ENCODE results near the gene RAB3GAP1. TPM values are rescaled to one million over a fixed set of nuclear protein-coding genes. Genes with fewer than 3 reads are reported as not detected.
A peak's percentile ranks its signal among the peaks of the same experiment; 100 is the strongest.

RAB3GAP1 gene
- polyA plus RNA-seq, 1 donor, result 42.1 TPM

- no peak overlapping the region for H3K27ac ChIP-seq (ENCODE audit: low read length)
- H3K4me3 ChIP-seq (ENCODE audit: low read length), result no peak overlapping the region
- H3K4me1 ChIP-seq (ENCODE audit: control insufficient read depth, insufficient read depth, low read length), result no peaks in the 10 kb centered on the region
- no peaks in the 10 kb centered on the region for H3K9me3 ChIP-seq (ENCODE audit: control insufficient read depth, low read depth, low read length)
- H3K36me3 ChIP-seq (ENCODE audit: control insufficient read depth, insufficient read depth, low read length), result no peaks in the 10 kb centered on the region
- H3K27me3 ChIP-seq (ENCODE audit: control insufficient read depth, insufficient read depth, low read length), result no peaks in the 10 kb centered on the region
- no CpG with 5 or more reads among the region's 6 CpGs for WGBS (ENCODE audit: insufficient coverage, low lambda C conversion rate)
- DNase-seq, result peak in 1 of 2 donors; percentile 24
Measured at GRCh38 chr2:135050684-135051083, 1.4 kb upstream of the RAB3GAP1 start.

- H3K4me1 ChIP-seq (ENCODE audit: control insufficient read depth, insufficient read depth, low read length), result no peaks in the 10 kb centered on the region
- WGBS (ENCODE audit: insufficient coverage, low lambda C conversion rate), result 60% methylated on average over 1 of the region's 15 CpGs
- H3K27ac ChIP-seq (ENCODE audit: low read length), result no peak overlapping the region
- peak overlapping the region; percentile 88 for H3K4me3 ChIP-seq (ENCODE audit: low read length)
- H3K36me3 ChIP-seq (ENCODE audit: control insufficient read depth, insufficient read depth, low read length), result peaks cover 2% of the 10 kb centered on the region
- DNase-seq, result no peak
- no peaks in the 10 kb centered on the region for H3K27me3 ChIP-seq (ENCODE audit: control insufficient read depth, insufficient read depth, low read length)
- H3K9me3 ChIP-seq (ENCODE audit: control insufficient read depth, low read depth, low read length), result no peaks in the 10 kb centered on the region
Measured at GRCh38 chr2:135052997-135053474, 944 bp downstream of the RAB3GAP1 start.

- no peak overlapping the region for H3K27ac ChIP-seq (ENCODE audit: low read length)
- peaks cover 2% of the 10 kb centered on the region for H3K36me3 ChIP-seq (ENCODE audit: control insufficient read depth, insufficient read depth, low read length)
- no peak overlapping the region for H3K4me3 ChIP-seq (ENCODE audit: low read length)
- H3K9me3 ChIP-seq (ENCODE audit: control insufficient read depth, low read depth, low read length), result no peaks in the 10 kb centered on the region
- DNase-seq, result no peak
- WGBS (ENCODE audit: insufficient coverage, low lambda C conversion rate), result no CpG with 5 or more reads among the region's 2 CpGs
- no peaks in the 10 kb centered on the region for H3K27me3 ChIP-seq (ENCODE audit: control insufficient read depth, insufficient read depth, low read length)
- no peaks in the 10 kb centered on the region for H3K4me1 ChIP-seq (ENCODE audit: control insufficient read depth, insufficient read depth, low read length)
Measured at GRCh38 chr2:135055182-135055786, 3.2 kb downstream of the RAB3GAP1 start.

GRCh38 chr2:135056790-135057189 is 4.7 kb downstream of the RAB3GAP1 start:
- no peaks in the 10 kb centered on the region for H3K4me1 ChIP-seq (ENCODE audit: control insufficient read depth, insufficient read depth, low read length)
- no peak for DNase-seq
- H3K27me3 ChIP-seq (ENCODE audit: control insufficient read depth, insufficient read depth, low read length), result no peaks in the 10 kb centered on the region
- H3K4me3 ChIP-seq (ENCODE audit: low read length), result no peak overlapping the region
- H3K9me3 ChIP-seq (ENCODE audit: control insufficient read depth, low read depth, low read length), result no peaks in the 10 kb centered on the region
- peaks cover 7% of the 10 kb centered on the region for H3K36me3 ChIP-seq (ENCODE audit: control insufficient read depth, insufficient read depth, low read length)
- H3K27ac ChIP-seq (ENCODE audit: low read length), result no peak overlapping the region

- peaks cover 17% of the 10 kb centered on the region for H3K36me3 ChIP-seq (ENCODE audit: control insufficient read depth, insufficient read depth, low read length)
- no peak for DNase-seq
- H3K4me1 ChIP-seq (ENCODE audit: control insufficient read depth, insufficient read depth, low read length), result no peaks in the 10 kb centered on the region
- no peak overlapping the region for H3K27ac ChIP-seq (ENCODE audit: low read length)
- no peaks in the 10 kb centered on the region for H3K27me3 ChIP-seq (ENCODE audit: control insufficient read depth, insufficient read depth, low read length)
- H3K9me3 ChIP-seq (ENCODE audit: control insufficient read depth, low read depth, low read length), result peaks cover 3% of the 10 kb centered on the region
- no peak overlapping the region for H3K4me3 ChIP-seq (ENCODE audit: low read length)
Measured at GRCh38 chr2:135059577-135059976, 7.5 kb downstream of the RAB3GAP1 start.

- peaks cover 22% of the 10 kb centered on the region for H3K36me3 ChIP-seq (ENCODE audit: control insufficient read depth, insufficient read depth, low read length)
- H3K27me3 ChIP-seq (ENCODE audit: control insufficient read depth, insufficient read depth, low read length), result no peaks in the 10 kb centered on the region
- DNase-seq, result no peak
- H3K4me1 ChIP-seq (ENCODE audit: control insufficient read depth, insufficient read depth, low read length), result no peaks in the 10 kb centered on the region
- no peak overlapping the region for H3K4me3 ChIP-seq (ENCODE audit: low read length)
- no peak overlapping the region for H3K27ac ChIP-seq (ENCODE audit: low read length)
- H3K9me3 ChIP-seq (ENCODE audit: control insufficient read depth, low read depth, low read length), result peaks cover 3% of the 10 kb centered on the region
- 100% methylated on average over 1 of the region's 1 CpG for WGBS (ENCODE audit: insufficient coverage, low lambda C conversion rate)
Measured at GRCh38 chr2:135063210-135063609, 11.1 kb downstream of the RAB3GAP1 start.

- WGBS (ENCODE audit: insufficient coverage, low lambda C conversion rate), result 100% methylated on average over 2 of the region's 2 CpGs
- no peak overlapping the region for H3K4me3 ChIP-seq (ENCODE audit: low read length)
- no peak overlapping the region for H3K27ac ChIP-seq (ENCODE audit: low read length)
- peaks cover 22% of the 10 kb centered on the region for H3K36me3 ChIP-seq (ENCODE audit: control insufficient read depth, insufficient read depth, low read length)
- H3K4me1 ChIP-seq (ENCODE audit: control insufficient read depth, insufficient read depth, low read length), result no peaks in the 10 kb centered on the region
- H3K27me3 ChIP-seq (ENCODE audit: control insufficient read depth, insufficient read depth, low read length), result no peaks in the 10 kb centered on the region
- DNase-seq, result no peak
- peaks cover 3% of the 10 kb centered on the region for H3K9me3 ChIP-seq (ENCODE audit: control insufficient read depth, low read depth, low read length)
Measured at GRCh38 chr2:135064149-135064548, 12.1 kb downstream of the RAB3GAP1 start.

- H3K27me3 ChIP-seq (ENCODE audit: control insufficient read depth, insufficient read depth, low read length), result no peaks in the 10 kb centered on the region
- WGBS (ENCODE audit: insufficient coverage, low lambda C conversion rate), result 80% methylated on average over 1 of the region's 1 CpG
- H3K36me3 ChIP-seq (ENCODE audit: control insufficient read depth, insufficient read depth, low read length), result peaks cover 20% of the 10 kb centered on the region
- no peak overlapping the region for H3K27ac ChIP-seq (ENCODE audit: low read length)
- peaks cover 9% of the 10 kb centered on the region for H3K9me3 ChIP-seq (ENCODE audit: control insufficient read depth, low read depth, low read length)
- H3K4me3 ChIP-seq (ENCODE audit: low read length), result no peak overlapping the region
- H3K4me1 ChIP-seq (ENCODE audit: control insufficient read depth, insufficient read depth, low read length), result no peaks in the 10 kb centered on the region
- DNase-seq, result no peak
Measured at GRCh38 chr2:135066710-135067109, 14.6 kb downstream of the RAB3GAP1 start.

- Histone ChIP-seq H3K9me3 (ENCODE audit: control insufficient read depth, low read depth, low read length) (peaks cover 9% of the 10 kb centered on the region), H3K27ac (ENCODE audit: low read length) (no peak overlapping the region), H3K27me3 (ENCODE audit: control insufficient read depth, insufficient read depth, low read length) (no peaks in the 10 kb centered on the region), H3K36me3 (ENCODE audit: control insufficient read depth, insufficient read depth, low read length) (peaks cover 9% of the 10 kb centered on the region), H3K4me3 (ENCODE audit: low read length) (no peak overlapping the region), H3K4me1 (ENCODE audit: control insufficient read depth, insufficient read depth, low read length) (no peaks in the 10 kb centered on the region)
- 100% methylated on average over 1 of the region's 3 CpGs for WGBS (ENCODE audit: insufficient coverage, low lambda C conversion rate)
- DNase-seq, result no peak
Measured at GRCh38 chr2:135072125-135072997, 20.3 kb downstream of the RAB3GAP1 start.

GRCh38 chr2:135074216-135074615 is 22.1 kb downstream of the RAB3GAP1 start:
- H3K27me3 ChIP-seq (ENCODE audit: control insufficient read depth, insufficient read depth, low read length), result no peaks in the 10 kb centered on the region
- WGBS (ENCODE audit: insufficient coverage, low lambda C conversion rate), result no CpG with 5 or more reads among the region's 3 CpGs
- peaks cover 7% of the 10 kb centered on the region for H3K36me3 ChIP-seq (ENCODE audit: control insufficient read depth, insufficient read depth, low read length)
- H3K27ac ChIP-seq (ENCODE audit: low read length), result no peak overlapping the region
- DNase-seq, result no peak
- H3K9me3 ChIP-seq (ENCODE audit: control insufficient read depth, low read depth, low read length), result peaks cover 9% of the 10 kb centered on the region
- no peak overlapping the region for H3K4me3 ChIP-seq (ENCODE audit: low read length)
- no peaks in the 10 kb centered on the region for H3K4me1 ChIP-seq (ENCODE audit: control insufficient read depth, insufficient read depth, low read length)

Measured in large intestine (tissue), 3 donors.